ENCODE results near the gene IPO5.
"Not testable (repeated sequence)": the region's sequence is repeated elsewhere in the genome, so short reads cannot be mapped to it uniquely, and the experiment has no call there.

IPO5 gene

GRCh38 chr13:98019186-98019585 lies 65.7 kb downstream of the IPO5 start:
- no peak for DNase-seq

DNA sequence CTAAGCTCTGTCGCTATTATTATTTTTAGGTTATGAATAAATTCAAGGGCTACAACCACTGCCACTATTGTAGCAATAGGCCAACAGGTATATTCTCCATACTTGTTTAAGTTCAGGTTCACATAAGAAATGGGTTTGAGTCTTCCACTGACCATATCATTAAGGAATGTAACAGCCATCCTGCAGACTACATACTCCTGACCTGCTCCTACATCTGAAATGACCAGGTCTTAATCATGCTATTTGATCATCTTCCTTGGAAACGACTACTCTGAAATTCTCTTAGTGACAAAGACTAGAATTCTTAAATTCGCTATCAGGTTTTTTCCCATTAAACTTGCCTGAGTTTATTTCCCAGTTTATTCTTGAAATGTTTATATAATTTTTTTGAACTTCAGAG lies 66.8 kb downstream of the IPO5 start:
- no peak for DNase-seq

DNA sequence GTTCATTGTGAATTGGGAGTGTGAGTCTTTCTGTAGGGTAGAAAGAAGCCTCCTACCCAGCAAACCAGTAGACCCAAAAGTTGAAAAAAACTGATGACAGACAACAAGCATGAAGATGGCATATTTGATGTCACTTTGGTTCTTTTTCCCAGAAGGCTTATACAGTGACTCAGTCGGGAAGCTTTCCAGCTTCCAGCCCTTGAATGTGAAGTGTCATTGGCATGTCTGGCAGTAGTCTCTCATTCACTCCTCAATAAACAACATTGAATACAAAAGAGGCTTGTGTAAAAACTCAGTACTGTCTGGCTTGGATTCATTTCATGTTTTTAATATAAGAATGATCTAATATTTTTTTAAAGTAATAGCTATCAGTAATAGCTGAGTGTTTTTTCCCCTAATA lies 68.7 kb downstream of the IPO5 start:
- DNase-seq: no peak

GRCh38 chr13:98025480-98026025 lies 72.1 kb downstream of the IPO5 start:
- no peak for DNase-seq

GRCh38 chr13:98026457-98026857 lies 73.0 kb downstream of the IPO5 start:
- DNase-seq: no peak

DNA sequence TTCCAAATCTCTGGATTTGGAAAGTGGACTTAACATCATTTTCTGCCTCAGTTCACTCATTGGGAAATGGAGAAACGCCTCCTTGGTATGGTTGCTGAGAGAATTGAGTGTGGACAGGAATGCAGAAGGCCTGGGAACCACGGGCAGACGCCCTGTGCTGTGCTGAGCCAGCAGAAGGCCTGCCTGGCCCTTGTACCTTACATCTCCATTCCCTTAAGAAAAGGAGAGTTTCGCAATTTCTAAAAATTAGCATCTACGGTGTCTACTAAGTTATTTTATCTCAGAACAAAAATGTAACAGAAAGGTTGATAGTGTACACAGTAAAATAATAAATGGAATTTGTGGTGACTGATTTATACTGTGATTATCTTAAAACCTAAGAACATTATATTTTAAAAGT lies 78.7 kb downstream of the IPO5 start:
- DNase-seq: no peak

DNA sequence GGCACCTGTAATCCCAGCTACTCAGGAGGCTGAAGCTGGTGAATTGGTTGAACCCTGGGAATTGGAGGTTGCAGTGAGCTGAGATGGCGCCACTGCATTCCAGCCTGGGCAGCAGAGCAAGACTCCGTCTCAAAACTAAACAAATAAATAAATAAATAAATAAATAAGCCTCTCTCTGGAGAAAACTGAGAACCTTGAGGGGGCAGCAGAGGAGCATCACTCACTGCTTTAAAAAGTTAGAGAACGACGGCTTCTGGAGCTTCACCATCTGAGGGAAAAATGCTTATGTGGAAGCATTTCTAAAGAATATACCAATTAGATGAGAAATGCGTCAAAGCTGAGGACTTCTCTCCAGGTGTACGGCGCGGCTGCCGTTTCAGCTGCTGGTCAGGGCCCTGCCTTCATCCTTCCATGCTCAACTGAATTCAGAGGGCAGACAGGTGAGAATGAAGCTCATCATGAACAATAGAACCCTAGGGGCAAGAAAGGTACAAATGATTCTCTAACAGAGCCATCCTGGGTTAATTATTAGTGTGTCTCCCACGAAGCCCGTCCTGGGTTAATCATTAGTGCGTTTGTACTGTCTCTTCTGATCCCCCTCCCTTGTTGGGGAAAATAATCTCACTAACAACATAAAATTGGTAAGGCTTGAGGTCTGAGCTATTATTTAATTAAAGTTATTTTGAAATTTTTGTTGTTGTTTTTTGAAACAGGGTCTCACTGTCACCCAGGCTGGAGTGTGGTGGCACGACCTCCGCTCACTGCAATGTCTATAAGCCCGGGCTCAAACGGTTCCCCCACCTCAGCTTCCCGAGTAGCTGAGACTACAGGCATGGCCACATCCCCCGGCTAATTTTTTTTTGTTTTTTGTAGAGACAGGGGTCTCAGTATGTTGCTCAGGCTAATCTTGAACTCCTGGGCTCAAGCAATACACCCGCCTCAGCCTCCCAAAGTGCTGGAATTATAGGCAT lies 80.1 kb downstream of the IPO5 start:
- DNase-seq: no peak

GRCh38 chr13:98035373-98035772 lies 81.9 kb downstream of the IPO5 start:
- no peak for DNase-seq

GRCh38 chr13:98036564-98037302 lies 83.3 kb downstream of the IPO5 start:
- not testable (repeated sequence) for DNase-seq

GRCh38 chr13:98039261-98039660 lies 85.8 kb downstream of the IPO5 start:
- no peak for DNase-seq

- DNase-seq: no peak
Measured at GRCh38 chr13:98039964-98040363, 86.5 kb downstream of the IPO5 start.

DNA sequence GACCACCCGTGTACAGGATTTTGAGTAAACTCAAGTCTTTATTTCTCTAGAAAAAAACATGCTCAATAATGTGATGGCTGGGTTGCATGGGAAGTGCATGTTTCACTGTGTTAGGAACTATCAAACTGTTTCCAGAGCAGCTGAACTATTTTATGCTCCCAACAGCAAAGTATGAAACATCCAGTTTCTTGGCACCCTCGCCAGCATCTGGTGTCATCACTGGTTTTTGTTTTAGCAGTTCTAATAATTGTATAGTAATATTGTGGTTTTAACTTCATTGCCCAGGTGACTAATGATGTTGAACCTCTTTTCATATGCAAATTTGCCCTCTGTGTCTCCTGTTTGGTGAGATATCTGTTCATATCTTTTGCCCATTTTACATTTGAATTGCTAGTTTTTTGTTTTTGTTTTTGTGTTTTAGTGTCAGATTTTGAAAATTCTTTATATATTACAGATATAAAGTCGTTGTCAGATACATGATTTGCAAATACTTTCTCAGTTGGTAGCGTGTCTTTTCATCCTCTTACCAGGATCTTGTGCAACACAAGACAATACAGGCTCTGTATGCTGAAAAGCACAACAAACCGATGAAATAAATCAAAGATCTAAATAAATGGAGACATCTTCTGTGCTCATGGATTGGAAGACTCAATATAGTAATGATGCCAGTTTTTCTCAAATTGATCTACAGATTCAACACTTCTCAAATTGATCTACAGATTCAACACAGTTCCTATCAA lies 87.8 kb downstream of the IPO5 start:
- DNase-seq: no peak

- no peak for DNase-seq
Measured at GRCh38 chr13:98044301-98044700, 90.8 kb downstream of the IPO5 start.

DNA sequence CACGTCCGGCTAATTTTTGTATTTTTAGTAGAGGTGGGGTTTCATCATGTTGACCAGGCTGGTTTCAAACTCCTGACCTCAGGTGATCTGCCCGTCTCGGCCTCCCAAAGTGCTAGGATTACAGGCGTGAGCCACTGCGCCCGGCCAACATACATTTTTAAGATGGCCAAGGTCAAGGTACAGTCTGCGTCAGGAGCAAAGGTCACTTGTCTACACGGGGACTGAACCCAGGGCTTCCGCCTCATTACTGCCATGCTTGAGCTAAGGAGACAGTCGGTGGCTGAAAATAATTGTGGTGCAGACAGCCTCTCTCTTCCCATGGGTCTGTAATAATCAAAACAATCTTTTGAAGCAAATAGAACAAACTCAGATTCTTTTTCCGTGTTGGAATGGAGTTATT lies 94.3 kb downstream of the IPO5 start:
- not testable (repeated sequence) for DNase-seq

GRCh38 chr13:98048265-98048664 lies 94.8 kb downstream of the IPO5 start:
- no peak for DNase-seq

- DNase-seq: no peak
Measured at GRCh38 chr13:98050041-98050466, 96.6 kb downstream of the IPO5 start.

DNA sequence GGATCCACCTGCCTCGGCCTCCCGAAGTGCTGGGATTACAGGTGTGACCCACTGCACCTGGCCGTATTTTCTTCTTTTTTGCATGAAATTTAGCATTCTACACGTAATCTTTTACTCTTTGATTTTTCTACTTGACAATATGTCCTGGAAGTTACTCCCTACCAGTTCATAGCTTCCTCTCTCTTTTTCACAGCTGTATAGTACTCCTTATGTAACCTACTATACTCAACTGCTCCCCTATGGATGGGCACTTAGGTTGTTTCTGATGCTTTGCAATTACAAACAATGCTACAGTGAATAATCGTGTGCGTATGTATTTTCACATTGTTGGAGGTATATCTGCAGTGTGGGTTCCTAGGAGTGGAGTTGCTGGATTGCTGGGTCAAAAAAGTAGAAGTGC lies 98.9 kb downstream of the IPO5 start:
- DNase-seq: no peak

- DNase-seq: no peak
Measured at GRCh38 chr13:98054301-98054700, 100.8 kb downstream of the IPO5 start.

DNA sequence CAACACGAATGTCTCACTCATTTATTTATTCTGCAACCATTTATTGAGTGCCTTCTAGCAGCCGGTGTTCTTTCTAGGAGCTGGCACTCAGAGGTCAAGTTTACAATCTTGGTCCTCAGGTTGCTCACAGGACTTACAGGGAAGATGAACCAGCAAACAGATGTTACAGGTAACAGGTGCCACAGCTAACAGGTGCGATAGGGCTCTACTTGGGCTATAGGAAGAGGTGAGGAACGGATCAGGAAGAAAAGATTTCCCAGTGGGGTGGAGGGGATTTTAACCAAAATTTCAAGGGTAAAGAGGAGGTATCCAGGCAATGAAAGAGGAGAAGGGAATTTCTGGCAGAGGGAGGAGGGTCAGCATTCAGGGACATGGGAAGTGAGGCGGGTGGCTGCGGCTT lies 102.1 kb downstream of the IPO5 start:
- no peak for DNase-seq

DNA sequence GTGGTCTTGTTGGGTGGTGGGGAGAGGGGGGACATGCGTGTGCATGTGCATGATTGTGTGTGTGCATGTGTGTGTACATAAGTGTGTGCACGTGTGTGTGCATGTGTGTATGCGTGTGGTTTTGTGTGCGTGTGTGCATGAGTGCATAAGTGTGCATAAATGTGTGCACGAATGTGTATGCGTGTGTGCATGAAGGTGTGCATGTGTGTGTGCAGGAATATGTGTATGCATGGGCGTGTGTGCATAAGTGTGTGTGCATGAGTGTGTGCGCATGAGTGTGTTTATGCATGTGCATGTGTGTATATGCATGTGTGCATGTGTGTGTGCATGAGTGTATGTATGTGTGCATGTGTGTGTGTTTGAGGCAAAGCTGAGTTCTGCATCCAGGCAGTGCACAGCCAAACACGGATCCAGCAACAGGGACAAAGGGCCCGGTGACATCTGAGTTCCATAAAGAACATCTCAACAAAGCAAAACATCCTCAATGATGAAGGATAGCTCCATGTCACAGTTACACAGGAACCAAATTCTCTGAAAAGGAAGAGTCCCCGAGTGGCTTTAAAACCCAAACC lies 103.5 kb downstream of the IPO5 start:
- DNase-seq: no peak

DNA sequence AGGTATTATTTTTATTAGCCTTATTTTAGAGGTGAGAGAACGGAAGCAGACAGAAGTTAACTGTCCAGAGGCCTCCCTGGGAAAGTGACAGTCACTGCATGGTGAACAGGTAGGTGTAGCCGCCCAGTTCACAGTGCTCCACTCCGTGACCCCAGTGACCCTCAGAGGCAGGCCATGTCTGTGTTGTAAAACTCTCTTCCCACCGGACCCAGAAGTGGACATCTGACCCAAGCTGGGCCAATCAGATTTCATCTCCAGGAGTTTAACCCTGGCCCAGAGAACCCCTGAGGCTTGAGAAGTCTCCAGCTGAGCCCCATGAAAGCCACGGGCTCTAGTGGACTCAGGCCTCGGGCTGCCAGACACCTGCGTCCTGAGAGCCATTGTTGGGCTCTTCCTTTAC lies 105.8 kb downstream of the IPO5 start:
- DNase-seq: no peak

DNA sequence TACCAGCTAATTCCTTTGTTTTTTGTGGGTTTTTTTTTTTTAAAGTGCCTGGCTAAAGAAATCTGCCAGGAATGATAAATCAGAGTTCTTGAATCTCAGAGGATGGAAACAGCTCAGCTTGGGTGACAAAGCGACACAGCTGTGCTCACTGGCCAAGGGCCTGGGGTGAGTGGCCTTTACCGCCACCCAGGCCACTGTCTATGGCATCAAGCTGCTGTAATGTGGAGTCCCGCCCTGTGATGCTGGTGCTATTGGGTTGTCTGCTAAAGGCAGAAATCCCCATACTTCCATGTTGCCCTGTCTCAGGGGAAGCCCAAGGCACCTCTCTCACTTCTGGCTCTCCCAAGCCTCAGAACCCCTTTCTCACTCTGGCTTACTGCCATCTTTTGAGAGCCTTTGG lies 106.8 kb downstream of the IPO5 start:
- DNase-seq: no peak

DNA sequence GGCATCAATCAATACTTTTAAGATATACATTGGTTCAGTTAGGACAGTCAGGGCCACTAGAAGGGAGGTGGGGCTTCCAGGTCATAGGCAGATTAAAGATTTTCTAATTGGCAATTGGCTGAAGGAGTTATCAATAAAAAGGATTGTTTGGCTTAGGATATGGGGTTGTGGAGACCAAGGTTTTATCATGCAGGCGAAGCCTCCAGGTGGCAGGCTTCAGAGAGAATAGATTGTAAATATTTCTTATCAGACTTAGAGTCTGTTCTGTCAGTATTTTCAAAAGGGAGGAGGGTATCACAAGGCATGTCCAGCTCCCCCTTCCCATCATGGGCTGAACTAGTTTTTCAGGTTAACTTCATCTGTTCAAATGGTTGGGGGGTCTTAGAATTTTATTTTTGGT lies 112.0 kb downstream of the IPO5 start:
- no peak for DNase-seq

All from activated CD4-positive, alpha-beta T cell treated with anti-CD3 and anti-CD28 coated beads, Interleukin-2, amount 50 U/mL, for 48 hours (primary cell).